Mesothelial cell of epicardium (in vitro differentiated cells): Measurements from ENCODE around the gene LTBP1. TPM values are rescaled to one million over a fixed set of nuclear protein-coding genes. Genes with fewer than 3 reads are reported as not detected.

ENCODE experiments used
- DNase-seq, 2 experiments: peaks; one replicate each; pipeline ENCODE4 v3.0.0; 2021; ENCODE audit warnings: low spot score in 2 of 2; ENCODE audit not compliant: unreplicated experiment in 2 of 2
- H3K27ac Mint-ChIP-seq: 2 replicates; pipeline ENCODE4 v1.8.0; 2021; ENCODE audit warnings: mixed read lengths
- H3K27me3 Mint-ChIP-seq: 2 replicates; pipeline ENCODE4 v1.8.0; 2021; ENCODE audit warnings: low read depth, mixed read lengths
- H3K36me3 Mint-ChIP-seq: 2 replicates; pipeline ENCODE4 v1.8.0; 2021; ENCODE audit warnings: mixed read lengths
- H3K4me1 Mint-ChIP-seq: 2 replicates; pipeline ENCODE4 v1.8.0; 2021; ENCODE audit warnings: mixed read lengths
- H3K4me3 Mint-ChIP-seq: 2 replicates; pipeline ENCODE4 v1.8.0; 2021; ENCODE audit warnings: mild to moderate bottlenecking, moderate library complexity, mixed read lengths
- H3K9me3 Mint-ChIP-seq: 2 replicates; pipeline ENCODE4 v1.8.0; 2021; ENCODE audit warnings: mixed read lengths
- CTCF ChIP-seq: fragments of 200-600 bp; sonication (generic); IDR thresholded peaks from one replicate; pipeline ENCODE4 v1.5.0; 2021; ENCODE audit warnings: antibody characterized with exemption; ENCODE audit not compliant: unreplicated experiment
- total RNA-seq: library from RNA; stranded (reverse); gene quantifications from 3 replicates; pipeline ENCODE4 v1.2.1, GENCODE V29; 2021

Gene LTBP1
- total RNA-seq, 1 donor from 2014 or later = 80.2 TPM

DNA sequence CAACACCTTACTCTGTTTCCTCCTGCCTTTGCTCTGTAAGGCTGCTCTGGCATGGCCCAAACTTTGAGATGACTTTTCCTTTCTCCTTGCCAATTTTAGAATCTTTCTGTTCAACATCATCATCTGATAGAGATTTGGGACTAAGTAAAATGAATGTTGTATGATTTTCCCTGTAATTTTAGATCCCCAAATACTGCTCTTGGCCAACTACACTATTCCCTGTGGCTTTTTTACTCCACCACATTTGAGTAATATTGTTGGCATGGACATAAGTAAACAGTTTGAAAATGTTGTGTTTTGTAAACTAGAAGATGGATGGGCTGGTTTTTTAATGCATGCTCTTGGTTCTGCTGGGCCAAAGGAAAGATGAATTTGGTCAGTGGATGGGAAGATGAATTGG lies 12.1 kb downstream of the LTBP1 start:
- Mint-ChIP-seq H3K27me3 (no peaks in the 10 kb centered on the region), H3K36me3 (peaks cover 10% of the 10 kb centered on the region), H3K4me1 (peaks cover 3% of the 10 kb centered on the region), H3K4me3 (no peak overlapping the region), H3K27ac (no peak overlapping the region), H3K9me3 (no peaks in the 10 kb centered on the region)
- no peak for TF ChIP-seq CTCF
- DNase-seq = no peak

- H3K36me3 Mint-ChIP-seq = peaks cover 12% of the 10 kb centered on the region
- H3K27me3 Mint-ChIP-seq = no peaks in the 10 kb centered on the region
- H3K27ac Mint-ChIP-seq = no peak overlapping the region
- no peak for DNase-seq
- peaks cover 3% of the 10 kb centered on the region for H3K4me1 Mint-ChIP-seq
- no peak for TF ChIP-seq CTCF
- H3K9me3 Mint-ChIP-seq = peaks cover 2% of the 10 kb centered on the region
- no peak overlapping the region for H3K4me3 Mint-ChIP-seq
Measured at GRCh38 chr2:32960238-32960637, 13.5 kb downstream of the LTBP1 start.

GRCh38 chr2:32960647-32961403 lies 14.1 kb downstream of the LTBP1 start:
- H3K27ac Mint-ChIP-seq = no peak overlapping the region
- H3K36me3 Mint-ChIP-seq = peaks cover 16% of the 10 kb centered on the region
- peaks cover 3% of the 10 kb centered on the region for H3K4me1 Mint-ChIP-seq
- H3K9me3 Mint-ChIP-seq = peaks cover 6% of the 10 kb centered on the region
- TF ChIP-seq CTCF = no peak
- no peak overlapping the region for H3K4me3 Mint-ChIP-seq
- H3K27me3 Mint-ChIP-seq = no peaks in the 10 kb centered on the region
- no peak for DNase-seq

- Mint-ChIP-seq H3K36me3 (peaks cover 6% of the 10 kb centered on the region), H3K4me3 (no peak overlapping the region), H3K27me3 (no peaks in the 10 kb centered on the region), H3K27ac (no peak overlapping the region), H3K4me1 (peaks cover 3% of the 10 kb centered on the region), H3K9me3 (peaks cover 6% of the 10 kb centered on the region)
- no peak for TF ChIP-seq CTCF
- DNase-seq = no peak
Measured at GRCh38 chr2:32962690-32963089, 15.9 kb downstream of the LTBP1 start.

GRCh38 chr2:32963941-32964340 lies 17.2 kb downstream of the LTBP1 start:
- Mint-ChIP-seq H3K36me3 (peaks cover 6% of the 10 kb centered on the region), H3K27me3 (no peaks in the 10 kb centered on the region), H3K27ac (no peak overlapping the region), H3K9me3 (peaks cover 6% of the 10 kb centered on the region), H3K4me3 (no peak overlapping the region), H3K4me1 (peaks cover 2% of the 10 kb centered on the region)
- no peak for TF ChIP-seq CTCF
- no peak for DNase-seq
